GM12878 (cell line): ENCODE measurements around the gene PTPRN2. TPM values are rescaled to one million over a fixed set of nuclear protein-coding genes. Genes with fewer than 3 reads are reported as not detected.

Source experiments
- ATAC-seq: fragments of 200-7000 bp; cut with Tn5 transposase; 3 replicates; pipeline ENCODE4 v1.9.1; 2020; ENCODE audit warnings: mild to moderate bottlenecking, moderate library complexity
- BruUV-seq: library from RNA; stranded (reverse); fragments of 400-500 nt; replicated peaks from 2 replicates; lab custom pipeline; 2021; lab: Mats Ljungman, UMichigan
- CTCF ChIA-PET: fragments of 300-600 bp; sonication (Branson Sonifier 250); formaldehyde crosslinking; extraction: SDS; loops from one replicate; lab custom pipeline; 2021; ENCODE audit warnings: inconsistent platforms; lab: Yijun Ruan, JAX
- POLR2A ChIA-PET: fragments of 350-600 bp; formaldehyde crosslinking; extraction: SDS; loops from one replicate; lab custom pipeline; 2021; ENCODE audit warnings: inconsistent platforms; lab: Charles Lee
- RAD21 ChIA-PET: fragments of 300-600 bp; sonication (Branson Sonifier 250); formaldehyde crosslinking; loops from one replicate; lab custom pipeline; 2023; ENCODE audit warnings: antibody characterized with exemption; ENCODE audit not compliant: unreplicated experiment; lab: Charles Lee
- SMC1A ChIA-PET: fragments of 300-600 bp; sonication (Branson Sonifier 250); formaldehyde crosslinking; loops from one replicate; lab custom pipeline; 2023; ENCODE audit not compliant: unreplicated experiment, uncharacterized antibody; lab: Charles Lee
- DNase-seq: peaks from one replicate; pipeline ENCODE4 v3.0.0-alpha.2; 2011; ENCODE audit warnings: low read depth, low spot score
- FAIRE-seq: peaks from 3 replicates; lab custom pipeline; 2011; peaks lifted over from hg19 to GRCh38; lab: Jason Lieb, UNC
- H2AFZ ChIP-seq: 2 replicates; pipeline ENCODE4 v1.6.0; 2011; ENCODE audit warnings: low read depth, low read length, control low read depth; ENCODE audit not compliant: control insufficient read depth
- H3K27ac ChIP-seq: 2 replicates; pipeline ENCODE4 v1.5.1; 2011; ENCODE audit warnings: control low read depth; ENCODE audit not compliant: control insufficient read depth, insufficient read depth
- H3K27me3 ChIP-seq, 2 experiments: replicated peaks in 1 of 2; 2 replicates each; pipeline versions ENCODE4 v1.6.0 to v1.6.1; 2011; ENCODE audit warnings: low read length in 1 of 2; ENCODE audit not compliant: control insufficient read depth in 2 of 2, insufficient read depth in 2 of 2
- H3K36me3 ChIP-seq, 2 experiments: 2 replicates each; pipeline ENCODE4 v1.5.1; 2011; ENCODE audit warnings: low read length in 1 of 2; ENCODE audit not compliant: control insufficient read depth in 2 of 2, insufficient read depth in 2 of 2
- H3K4me1 ChIP-seq: 2 replicates; pipeline ENCODE4 v1.6.1; 2011; ENCODE audit warnings: mild to moderate bottlenecking, low read length, moderate library complexity, mixed read lengths; ENCODE audit not compliant: control insufficient read depth, insufficient read depth
- H3K4me2 ChIP-seq: 2 replicates; pipeline ENCODE4 v1.6.0; 2011; ENCODE audit warnings: control low read depth; ENCODE audit not compliant: control insufficient read depth, insufficient read depth
- H3K4me3 ChIP-seq: fragments of 200-600 bp; sonication (generic); 2 replicates; pipeline ENCODE4 v1.5.1; 2016
- H3K79me2 ChIP-seq: 2 replicates; pipeline ENCODE4 v1.6.0; 2011; ENCODE audit warnings: low read length; ENCODE audit not compliant: control insufficient read depth, insufficient read depth
- H3K9ac ChIP-seq: 2 replicates; pipeline ENCODE4 v1.8.0; 2011; ENCODE audit warnings: low read length, control low read depth, mixed read lengths; ENCODE audit not compliant: control insufficient read depth, insufficient read depth
- H3K9me3 ChIP-seq: replicated peaks from 3 replicates; pipeline ENCODE4 v1.5.1; 2011; ENCODE audit warnings: mild to moderate bottlenecking, low read length; ENCODE audit not compliant: control insufficient read depth, insufficient read depth
- H4K20me1 ChIP-seq: 2 replicates; pipeline ENCODE4 v1.6.0; 2011; ENCODE audit not compliant: control insufficient read depth, insufficient read depth
- BCL11A ChIP-seq: IDR thresholded peaks from 2 replicates; pipeline ENCODE4 v1.6.1; 2011; ENCODE audit warnings: low read depth, low read length
- CBX5 ChIP-seq: sonication (generic); IDR thresholded peaks from 2 replicates; pipeline ENCODE4 v1.6.1; 2016; ENCODE audit warnings: low read depth, moderate library complexity, mild to moderate bottlenecking, inconsistent platforms
- E2F4 ChIP-seq: IDR thresholded peaks from 2 replicates; pipeline ENCODE4 v1.6.1; 2012; ENCODE audit warnings: low read depth, low read length, improper control_type of control experiment
- HCFC1 ChIP-seq: fragments of 150-350 bp; IDR thresholded peaks from 2 replicates; pipeline ENCODE4 v1.6.1; 2014; ENCODE audit warnings: low read length
- JUND ChIP-seq: IDR thresholded peaks from 2 replicates; pipeline ENCODE4 v1.6.1; 2012; ENCODE audit warnings: low read depth, mild to moderate bottlenecking, low read length, improper control_type of control experiment, moderate library complexity
- KLF5 ChIP-seq: fragments of 450-650 bp; IDR thresholded peaks from 2 replicates; pipeline ENCODE4 v1.6.1; 2014; ENCODE audit warnings: mild to moderate bottlenecking; ENCODE audit not compliant: partially characterized antibody
- NFYB ChIP-seq: IDR thresholded peaks from 2 replicates; pipeline ENCODE4 v1.6.1; 2011; ENCODE audit warnings: low read depth, mild to moderate bottlenecking, low read length, improper control_type of control experiment, moderate library complexity; ENCODE audit not compliant: insufficient read depth
- NR2C2 ChIP-seq: IDR thresholded peaks from 2 replicates; pipeline ENCODE4 v1.6.1; 2011; ENCODE audit warnings: borderline replicate concordance, low read depth; ENCODE audit not compliant: control insufficient read depth, insufficient read length
- PAX8 ChIP-seq: fragments of 450-650 bp; IDR thresholded peaks from 2 replicates; pipeline ENCODE4 v1.6.1; 2017; ENCODE audit warnings: mild to moderate bottlenecking, moderate library complexity
- POLR2AphosphoS5 ChIP-seq: IDR thresholded peaks from 2 replicates; pipeline ENCODE4 v1.6.1; 2011; ENCODE audit warnings: mild to moderate bottlenecking, low read length, inconsistent platforms
- RAD51 ChIP-seq: fragments of 450-650 bp; IDR thresholded peaks from 2 replicates; pipeline ENCODE4 v1.6.1; 2016; ENCODE audit warnings: moderate library complexity, mild to moderate bottlenecking, inconsistent platforms
- SMARCA5 ChIP-seq: fragments of 450-650 bp; IDR thresholded peaks from 2 replicates; pipeline ENCODE4 v1.6.1; 2017; ENCODE audit warnings: mild to moderate bottlenecking
- SREBF2 ChIP-seq: IDR thresholded peaks from 2 replicates; pipeline ENCODE4 v1.6.1; 2012; ENCODE audit warnings: mild to moderate bottlenecking, low read length
- ZNF217 ChIP-seq: fragments of 450-650 bp; IDR thresholded peaks from 2 replicates; pipeline ENCODE4 v1.6.1; 2017; ENCODE audit warnings: antibody characterized with exemption, mild to moderate bottlenecking
- ZZZ3 ChIP-seq: IDR thresholded peaks from 2 replicates; pipeline ENCODE4 v1.6.1; 2011; ENCODE audit warnings: low read depth; ENCODE audit not compliant: control insufficient read depth, insufficient read length
- WGBS: methylation state at CpG from one replicate; pipeline ENCODE4 v1.1.6; 2016; ENCODE audit warnings: low lambda C conversion rate; ENCODE audit not compliant: insufficient replicate concordance, insufficient coverage; ENCODE audit errors: missing lambda C conversion rate; 5-methylcytosine and 5-hydroxymethylcytosine counted together
- in situ Hi-C: fragments of 300-500 bp; cut with MboI; formaldehyde crosslinking; loops from 9 replicates; pipeline ENCODE4 v1.14.3; 2018; ENCODE audit warnings: mixed read lengths
- intact Hi-C: fragments of 100-400 bp; cut with micrococcal nuclease; formaldehyde crosslinking; loops from one replicate; pipeline ENCODE4 v1.14.2; 2022; ENCODE audit not compliant: unreplicated experiment
- polyA plus RNA-seq, 11 experiments: library from polyadenylated mRNA; depleted of rRNA in 4 of 11; unstranded in 6 of 11; stranded (reverse) in 5 of 11; fragments of >200 nt; fragmentation: Nextera tagmentation in 4 of 11; fragmentation: Illumina TruSeq in 1 of 11; extraction: Ambion mirVana in 4 of 11; extraction: Trizol in 1 of 11; gene quantifications; 1 replicate in 1 of 11; 2 replicates in 10 of 11; pipeline versions ENCODE4 v1.2.1 to v1.2.3, GENCODE V29; 2011 to 2016; ENCODE audit warnings: inconsistent platforms in 2 of 11, missing spikeins in 2 of 11, low read depth in 1 of 11
- total RNA-seq, 4 experiments: library from RNA; depleted of rRNA in 3 of 4; stranded (reverse); fragments of >200 nt in 3 of 4; fragmentation: Illumina TruSeq in 1 of 4; extraction: Trizol in 1 of 4; gene quantifications; 2 replicates each; pipeline versions ENCODE4 v1.2.1 to v1.2.3, GENCODE V29; 2013 to 2021

PTPRN2 gene
- total and polyA plus RNA-seq, 10 of the 15 experiments (the other 5 are each of a cell fraction or from before 2014, with no cell fraction given): 5.4 TPM; not detected in 9

- intact Hi-C loops (no loop called here), in situ Hi-C loops (no loop called here)
- Histone ChIP-seq H3K4me2 (no peak overlapping the region), H3K36me3 (no peaks in the 10 kb centered on the region), H3K9me3 (no peaks in the 10 kb centered on the region; the same call in 2 of the 3 replicates), H4K20me1 (no peaks in the 10 kb centered on the region), H2AFZ (no peak overlapping the region), H3K79me2 (no peaks in the 10 kb centered on the region), H3K9ac (no peak overlapping the region), H3K27me3 (no peaks in the 10 kb centered on the region), H3K4me3 (no peak overlapping the region), H3K4me1 (no peaks in the 10 kb centered on the region), H3K27ac (no peak overlapping the region)
- DNase-seq (no peak), FAIRE-seq (no peak), ATAC-seq (no peak)
- TF ChIP-seq PAX8 (no peak), BCL11A (no peak), SREBF2 (no peak), HCFC1 (no peak), JUND (no peak), ZNF217 (no peak)
- ChIA-PET RAD21 (no interaction called here), CTCF (no interaction called here), POLR2A (no interaction called here), SMC1A (interaction anchor here (0.6 kb wide), 1 partner anchor 696 kb away, joined by 3 read pairs; no protein-coding TSS in a partner anchor)
- 14% methylated on average over 11 of the region's 11 CpGs for WGBS
- BruUV-seq: no TSS peak
Measured at GRCh38 chr7:158190756-158191155, 396.9 kb downstream of the PTPRN2 start.

- H3K79me2 ChIP-seq: no peaks in the 10 kb centered on the region
- no peak for DNase-seq
- H3K9me3 ChIP-seq: no peaks in the 10 kb centered on the region; the same call in 2 of the 3 replicates
- H3K36me3 ChIP-seq: no peaks in the 10 kb centered on the region
- ATAC-seq: no peak
- intact Hi-C loops (no loop called here), in situ Hi-C loops (no loop called here)
- no peak overlapping the region for H3K4me2 ChIP-seq
- ChIA-PET RAD21 (no interaction called here), CTCF (no interaction called here), SMC1A (no interaction called here), POLR2A (no interaction called here)
- no peaks in the 10 kb centered on the region for H3K27me3 ChIP-seq
- FAIRE-seq: no peak
- no peak overlapping the region for H3K4me3 ChIP-seq
- 59% methylated on average over 14 of the region's 15 CpGs for WGBS
- H3K9ac ChIP-seq: no peak overlapping the region
- BruUV-seq: no TSS peak
- H3K27ac ChIP-seq: no peak overlapping the region
- TF ChIP-seq ZZZ3 (no peak), NFYB (no peak), POLR2AphosphoS5 (no peak), CBX5 (no peak), E2F4 (no peak), SMARCA5 (no peak), NR2C2 (no peak), RAD51 (no peak), KLF5 (no peak)
- H2AFZ ChIP-seq: no peak overlapping the region
- no peaks in the 10 kb centered on the region for H4K20me1 ChIP-seq
- H3K4me1 ChIP-seq: no peaks in the 10 kb centered on the region
Measured at GRCh38 chr7:158188676-158189075, 398.9 kb downstream of the PTPRN2 start.
